Vagina (tissue), 2 donors: Measurements from ENCODE around the gene PLCB2.

Source experiments
- POLR2A ChIP-seq, 2 donors: fragments of 450-650 bp; IDR thresholded peaks; one replicate each; pipeline ENCODE4 v1.6.1; 2017; ENCODE audit warnings: antibody characterized with exemption in 2 of 2, mild to moderate bottlenecking in 2 of 2, moderate library complexity in 2 of 2
- POLR2AphosphoS5 ChIP-seq, 2 donors: sonication (generic); formaldehyde crosslinking; IDR thresholded peaks; one replicate each; pipeline ENCODE4 v1.9.0; 2017; ENCODE audit warnings: antibody characterized with exemption in 2 of 2, mild to moderate bottlenecking in 2 of 2, low read depth in 1 of 2; ENCODE audit not compliant: insufficient read depth in 1 of 2
- TF ChIP-seq, protein P1 (sequence below), 3 experiments: fragments of 450-650 bp in 2 of 3; fragments of 200-600 bp in 1 of 3; sonication (generic) in 1 of 3; IDR thresholded peaks; one replicate each; pipeline ENCODE4 v1.5.1; 2017 to 2019; ENCODE audit warnings: antibody characterized with exemption in 3 of 3, mild to moderate bottlenecking in 2 of 3, moderate library complexity in 2 of 3

- TF ChIP-seq, protein P1, sequence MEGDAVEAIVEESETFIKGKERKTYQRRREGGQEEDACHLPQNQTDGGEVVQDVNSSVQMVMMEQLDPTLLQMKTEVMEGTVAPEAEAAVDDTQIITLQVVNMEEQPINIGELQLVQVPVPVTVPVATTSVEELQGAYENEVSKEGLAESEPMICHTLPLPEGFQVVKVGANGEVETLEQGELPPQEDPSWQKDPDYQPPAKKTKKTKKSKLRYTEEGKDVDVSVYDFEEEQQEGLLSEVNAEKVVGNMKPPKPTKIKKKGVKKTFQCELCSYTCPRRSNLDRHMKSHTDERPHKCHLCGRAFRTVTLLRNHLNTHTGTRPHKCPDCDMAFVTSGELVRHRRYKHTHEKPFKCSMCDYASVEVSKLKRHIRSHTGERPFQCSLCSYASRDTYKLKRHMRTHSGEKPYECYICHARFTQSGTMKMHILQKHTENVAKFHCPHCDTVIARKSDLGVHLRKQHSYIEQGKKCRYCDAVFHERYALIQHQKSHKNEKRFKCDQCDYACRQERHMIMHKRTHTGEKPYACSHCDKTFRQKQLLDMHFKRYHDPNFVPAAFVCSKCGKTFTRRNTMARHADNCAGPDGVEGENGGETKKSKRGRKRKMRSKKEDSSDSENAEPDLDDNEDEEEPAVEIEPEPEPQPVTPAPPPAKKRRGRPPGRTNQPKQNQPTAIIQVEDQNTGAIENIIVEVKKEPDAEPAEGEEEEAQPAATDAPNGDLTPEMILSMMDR (IDR thresholded peaks at IDR 0.05), result no peak
- TF ChIP-seq POLR2AphosphoS5 (IDR thresholded peaks at IDR 0.05; ENCODE audit: insufficient read depth in 1 of 2, low read depth in 1 of 2) (no peak), POLR2A (IDR thresholded peaks at IDR 0.05) (no peak)
Measured at GRCh38 chr15:40285151-40285550, 22.6 kb downstream of the PLCB2 start.
